T-helper 2 cell treated with Interferon-gamma antibody and Interleukin-4, amounts not matched to agents 5 μg/mL and 100 μg/mL, for 36 hours (primary cell): ENCODE results near the gene LYPD6.

Experiments
- DNase-seq: peaks from one replicate; pipeline ENCODE4 v3.0.0; 2021; ENCODE audit warnings: low spot score
- H3K27ac Mint-ChIP-seq: one replicate; pipeline ENCODE4 v1.8.0; 2021; ENCODE audit warnings: mild to moderate bottlenecking, mixed read lengths
- H3K27me3 Mint-ChIP-seq: one replicate; pipeline ENCODE4 v1.8.0; 2021; ENCODE audit warnings: low read depth, mixed read lengths
- H3K36me3 Mint-ChIP-seq: one replicate; pipeline ENCODE4 v1.8.0; 2021; ENCODE audit warnings: low read depth, mixed read lengths
- H3K4me1 Mint-ChIP-seq: one replicate; pipeline ENCODE4 v1.8.0; 2021; ENCODE audit warnings: low read depth, mixed read lengths
- H3K4me3 Mint-ChIP-seq: one replicate; pipeline ENCODE4 v1.8.0; 2022; ENCODE audit warnings: mild to moderate bottlenecking, moderate library complexity, mixed read lengths
- H3K9me3 Mint-ChIP-seq: one replicate; pipeline ENCODE4 v1.8.0; 2021; ENCODE audit warnings: mixed read lengths

The LYPD6 gene

GRCh38 chr2:149428783-149429182 lies 98.4 kb downstream of the LYPD6 start:
- H3K9me3 Mint-ChIP-seq: no peaks in the 10 kb centered on the region
- H3K4me3 Mint-ChIP-seq: no peak overlapping the region
- no peak for DNase-seq
- H3K36me3 Mint-ChIP-seq: no peaks in the 10 kb centered on the region
- H3K4me1 Mint-ChIP-seq: no peaks in the 10 kb centered on the region
- peaks cover 2% of the 10 kb centered on the region for H3K27me3 Mint-ChIP-seq
- H3K27ac Mint-ChIP-seq: no peak overlapping the region

DNA sequence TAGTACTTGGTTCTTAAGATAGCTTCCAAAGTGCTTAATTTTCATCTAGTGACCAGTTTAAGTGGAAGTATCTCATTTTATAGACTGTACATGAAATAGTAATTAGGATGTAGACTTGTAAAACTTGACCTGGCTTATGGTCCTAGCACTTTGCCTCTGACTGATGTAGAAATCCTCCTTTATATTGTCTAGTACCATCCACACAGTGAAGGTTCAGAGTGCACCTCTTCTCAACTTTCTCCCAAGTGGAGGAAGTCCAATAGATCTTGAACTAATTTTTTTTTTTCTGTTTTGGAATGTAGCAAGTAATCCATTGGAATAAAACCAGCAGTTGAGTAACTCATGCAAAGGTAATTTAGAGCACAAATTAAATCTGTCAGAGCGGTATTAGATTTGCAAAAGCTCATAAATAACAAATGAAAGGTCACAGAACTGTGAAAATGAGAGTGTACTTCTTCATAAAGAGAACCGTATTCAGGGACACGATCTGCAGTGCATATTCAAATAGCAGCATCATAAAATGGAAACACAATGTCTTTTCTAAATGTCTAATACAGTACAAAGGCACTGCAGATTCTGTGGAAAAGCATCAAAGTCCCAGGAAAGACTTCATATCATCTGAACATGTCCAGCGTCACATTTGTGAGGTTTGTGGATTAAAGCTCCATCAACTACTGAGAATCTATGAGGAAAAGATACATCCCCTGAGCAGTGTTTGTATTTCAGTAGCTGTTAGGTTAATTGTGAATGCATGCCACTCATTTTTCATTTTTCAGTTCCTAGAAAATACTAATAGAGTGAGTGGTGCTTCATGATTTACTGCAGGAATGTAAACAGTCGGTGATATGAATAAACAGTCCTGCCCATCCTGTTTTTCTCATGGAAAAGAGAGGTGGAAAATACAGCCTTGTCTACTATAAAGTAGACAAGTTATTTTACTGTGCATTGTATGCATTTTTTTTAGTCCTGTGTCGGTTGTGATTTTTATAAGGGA lies 100.7 kb downstream of the LYPD6 start:
- H3K4me1 Mint-ChIP-seq: no peaks in the 10 kb centered on the region
- no peaks in the 10 kb centered on the region for H3K9me3 Mint-ChIP-seq
- no peak for DNase-seq
- no peak overlapping the region for H3K4me3 Mint-ChIP-seq
- H3K36me3 Mint-ChIP-seq: no peaks in the 10 kb centered on the region
- H3K27ac Mint-ChIP-seq: no peak overlapping the region
- H3K27me3 Mint-ChIP-seq: peaks cover 2% of the 10 kb centered on the region

DNA sequence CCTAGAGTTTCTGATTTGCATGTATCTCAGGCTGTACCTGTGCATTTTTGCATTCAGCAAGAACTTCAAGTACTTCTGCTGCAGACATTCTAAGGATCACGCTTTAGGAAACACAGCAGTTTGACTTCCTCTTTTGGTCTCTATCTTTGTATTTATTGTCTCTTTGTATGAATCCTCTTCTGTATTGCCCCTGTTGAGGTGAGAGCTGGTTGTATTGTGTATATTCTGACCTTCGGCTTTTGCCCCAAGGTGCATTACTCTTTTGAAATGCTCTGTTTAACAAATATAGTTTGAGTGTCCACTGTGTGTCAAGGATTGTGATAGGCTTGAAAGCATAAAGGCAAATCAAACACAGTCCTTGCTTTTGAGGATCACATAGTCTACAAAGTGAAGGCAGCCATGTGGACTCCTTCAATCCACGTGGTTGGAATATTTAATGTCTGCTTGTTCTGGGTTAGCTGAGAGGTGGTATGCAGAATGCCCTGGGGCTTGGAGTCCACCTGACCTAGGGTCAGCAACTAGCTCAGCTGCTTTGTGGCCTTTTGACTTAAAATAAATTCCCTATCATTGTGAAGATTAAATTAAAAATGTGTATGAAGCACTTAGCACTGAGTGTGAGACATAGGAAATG lies 108.1 kb downstream of the LYPD6 start:
- peaks cover 6% of the 10 kb centered on the region for H3K27me3 Mint-ChIP-seq
- H3K27ac Mint-ChIP-seq: no peak overlapping the region
- no peaks in the 10 kb centered on the region for H3K4me1 Mint-ChIP-seq
- DNase-seq: no peak
- H3K9me3 Mint-ChIP-seq: no peaks in the 10 kb centered on the region
- no peak overlapping the region for H3K4me3 Mint-ChIP-seq
- no peaks in the 10 kb centered on the region for H3K36me3 Mint-ChIP-seq

DNA sequence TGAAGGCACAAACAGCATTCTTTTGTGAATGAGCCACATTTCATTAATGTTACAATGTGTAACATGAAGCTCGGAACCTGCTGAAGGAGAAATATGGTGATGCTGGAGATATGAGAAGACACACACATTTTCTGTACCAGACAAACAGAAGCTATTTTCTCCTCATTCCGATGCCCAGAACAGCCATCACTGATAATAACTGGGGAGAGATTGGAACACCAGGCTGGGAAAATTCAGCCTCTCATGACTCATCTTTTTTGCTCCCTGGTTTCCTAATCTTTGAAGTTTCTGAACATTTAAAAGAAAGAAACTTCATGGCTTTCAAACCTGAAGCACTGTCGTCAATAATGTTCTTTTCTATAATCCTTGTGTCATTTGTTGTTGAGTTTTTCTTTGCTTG lies 110.9 kb downstream of the LYPD6 start:
- Mint-ChIP-seq H3K27ac (no peak overlapping the region), H3K9me3 (no peaks in the 10 kb centered on the region), H3K36me3 (no peaks in the 10 kb centered on the region), H3K4me1 (no peaks in the 10 kb centered on the region), H3K4me3 (no peak overlapping the region), H3K27me3 (peaks cover 6% of the 10 kb centered on the region)
- DNase-seq: no peak

- Mint-ChIP-seq H3K27me3 (peaks cover 6% of the 10 kb centered on the region), H3K27ac (no peak overlapping the region), H3K4me3 (no peak overlapping the region), H3K4me1 (no peaks in the 10 kb centered on the region), H3K9me3 (no peaks in the 10 kb centered on the region), H3K36me3 (no peaks in the 10 kb centered on the region)
- DNase-seq: no peak
Measured at GRCh38 chr2:149442346-149442745, 112.0 kb downstream of the LYPD6 start.

- Mint-ChIP-seq H3K36me3 (no peaks in the 10 kb centered on the region), H3K4me1 (no peaks in the 10 kb centered on the region), H3K4me3 (no peak overlapping the region), H3K27me3 (peaks cover 3% of the 10 kb centered on the region), H3K9me3 (no peaks in the 10 kb centered on the region), H3K27ac (no peak overlapping the region)
- no peak for DNase-seq
Measured at GRCh38 chr2:149443150-149443549, 112.8 kb downstream of the LYPD6 start.

DNA sequence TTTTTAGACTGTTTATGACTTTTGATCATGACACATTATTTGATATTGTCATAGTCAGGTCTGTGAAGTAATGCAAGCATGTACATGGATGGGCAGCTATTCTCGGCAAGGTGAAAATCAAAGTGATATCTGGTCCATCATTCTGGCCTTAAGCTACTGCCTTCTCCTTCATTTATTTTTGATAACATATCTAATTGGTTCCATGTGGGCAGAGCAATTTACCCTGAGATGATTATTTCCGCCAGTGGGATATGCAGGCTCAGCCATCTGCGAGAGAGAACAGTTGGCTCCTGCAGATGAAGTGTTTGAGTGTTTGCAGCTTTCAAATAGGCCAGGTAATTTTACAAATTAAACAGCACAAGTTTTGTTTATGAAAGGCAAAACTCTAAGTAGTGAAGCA lies 116.4 kb downstream of the LYPD6 start:
- Mint-ChIP-seq H3K36me3 (no peaks in the 10 kb centered on the region), H3K4me1 (no peaks in the 10 kb centered on the region)

DNA sequence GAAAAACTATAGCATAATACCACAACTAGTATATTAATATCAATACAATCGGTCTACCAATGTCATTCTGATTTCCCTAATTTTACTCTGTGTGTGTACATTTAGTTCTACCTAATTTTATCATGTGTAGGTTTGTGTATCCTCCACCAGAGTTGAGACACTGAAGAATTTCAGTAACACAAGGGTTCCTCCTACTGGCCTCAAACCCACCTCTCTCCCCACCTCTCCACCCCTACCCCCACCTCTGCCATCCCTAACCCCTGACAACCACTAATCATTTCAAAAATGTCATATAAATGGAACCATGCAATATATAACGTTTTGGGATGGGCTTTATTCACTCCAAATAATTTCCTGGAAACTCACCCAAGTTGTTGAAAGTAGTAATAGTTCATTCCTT lies 117.9 kb downstream of the LYPD6 start:
- no peaks in the 10 kb centered on the region for H3K36me3 Mint-ChIP-seq
- H3K4me3 Mint-ChIP-seq: no peak overlapping the region
- H3K9me3 Mint-ChIP-seq: no peaks in the 10 kb centered on the region
- peaks cover 11% of the 10 kb centered on the region for H3K27me3 Mint-ChIP-seq
- H3K27ac Mint-ChIP-seq: no peak overlapping the region
- DNase-seq: no peak
- H3K4me1 Mint-ChIP-seq: no peaks in the 10 kb centered on the region

More for the DNA sequence above, 116.4 kb downstream of the LYPD6 start:
- H3K9me3 Mint-ChIP-seq: no peaks in the 10 kb centered on the region
- peaks cover 4% of the 10 kb centered on the region for H3K27me3 Mint-ChIP-seq
- no peak for DNase-seq
- no peak overlapping the region for H3K27ac Mint-ChIP-seq
- H3K4me3 Mint-ChIP-seq: no peak overlapping the region

DNA sequence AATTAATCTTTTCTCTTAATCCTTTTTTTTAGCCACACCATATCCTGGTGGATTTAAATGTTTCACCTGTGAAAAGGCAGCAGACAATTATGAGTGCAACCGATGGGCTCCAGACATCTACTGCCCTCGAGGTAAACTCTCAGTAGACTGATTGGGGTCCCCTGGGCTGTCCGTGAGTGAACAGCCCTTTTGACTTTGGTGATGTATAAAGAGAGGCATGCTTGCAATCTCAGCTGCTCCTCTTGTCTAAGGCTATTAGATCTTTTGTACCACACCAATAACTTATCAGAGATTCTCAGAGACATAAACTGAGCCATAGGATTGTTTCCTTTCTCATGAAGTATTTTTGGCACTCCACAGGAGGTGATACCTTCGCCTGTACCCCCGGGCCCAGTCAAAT lies 118.6 kb downstream of the LYPD6 start:
- Mint-ChIP-seq H3K4me3 (no peak overlapping the region), H3K36me3 (no peaks in the 10 kb centered on the region), H3K27me3 (peaks cover 11% of the 10 kb centered on the region), H3K4me1 (no peaks in the 10 kb centered on the region), H3K27ac (no peak overlapping the region), H3K9me3 (no peaks in the 10 kb centered on the region)
- no peak for DNase-seq

GRCh38 chr2:149451417-149452165 lies 121.2 kb downstream of the LYPD6 start:
- H3K9me3 Mint-ChIP-seq: no peaks in the 10 kb centered on the region
- H3K4me3 Mint-ChIP-seq: no peak overlapping the region
- no peak overlapping the region for H3K27ac Mint-ChIP-seq
- H3K4me1 Mint-ChIP-seq: no peaks in the 10 kb centered on the region
- no peaks in the 10 kb centered on the region for H3K36me3 Mint-ChIP-seq
- peaks cover 11% of the 10 kb centered on the region for H3K27me3 Mint-ChIP-seq
- DNase-seq: no peak

DNA sequence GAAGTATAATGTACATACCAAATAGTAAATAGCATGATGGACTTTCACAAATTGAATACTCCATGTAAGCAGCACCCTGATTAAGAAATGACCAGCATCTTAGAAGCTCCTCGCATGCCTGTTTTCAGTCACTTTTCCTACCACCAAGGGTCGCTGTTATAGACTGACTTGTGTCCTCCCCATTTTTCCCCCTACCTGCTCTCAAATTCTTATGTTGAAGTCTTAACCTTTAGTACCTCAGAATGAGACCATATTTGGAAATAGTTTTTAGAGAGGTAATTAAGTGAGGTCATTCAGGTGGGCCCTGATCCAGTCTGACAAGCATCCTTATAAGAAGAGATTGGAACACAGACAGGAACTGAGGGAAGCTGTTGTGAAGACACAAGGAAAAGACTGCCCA lies 125.9 kb downstream of the LYPD6 start:
- Mint-ChIP-seq H3K4me3 (no peak overlapping the region), H3K27me3 (peaks cover 8% of the 10 kb centered on the region), H3K4me1 (no peaks in the 10 kb centered on the region), H3K27ac (no peak overlapping the region), H3K9me3 (peaks cover 25% of the 10 kb centered on the region), H3K36me3 (no peaks in the 10 kb centered on the region)
- no peak for DNase-seq

DNA sequence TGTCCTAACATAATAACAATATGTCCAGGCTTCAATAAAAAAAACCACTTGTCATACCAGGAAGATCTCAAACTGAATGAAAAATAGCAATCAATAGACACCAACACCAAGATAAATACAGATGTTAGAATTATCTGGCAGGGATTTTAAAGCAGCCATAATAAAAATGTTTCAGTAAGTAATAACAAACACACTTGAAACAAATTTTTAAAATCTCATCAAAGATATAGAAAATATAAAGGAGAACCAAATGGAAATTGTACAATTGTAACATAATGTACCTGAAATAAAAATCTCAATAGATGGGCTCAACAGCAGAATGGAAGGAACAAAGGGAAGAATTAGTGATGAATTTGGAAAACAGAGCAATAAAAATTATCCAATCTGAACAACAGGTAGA lies 128.1 kb downstream of the LYPD6 start:
- no peak for DNase-seq
- Mint-ChIP-seq H3K27me3 (no peaks in the 10 kb centered on the region), H3K27ac (no peak overlapping the region), H3K9me3 (peaks cover 30% of the 10 kb centered on the region), H3K4me3 (no peak overlapping the region), H3K36me3 (no peaks in the 10 kb centered on the region), H3K4me1 (no peaks in the 10 kb centered on the region)

GRCh38 chr2:149463328-149464002 lies 133.1 kb downstream of the LYPD6 start:
- H3K36me3 Mint-ChIP-seq: no peaks in the 10 kb centered on the region
- peaks cover 23% of the 10 kb centered on the region for H3K9me3 Mint-ChIP-seq
- peaks cover 3% of the 10 kb centered on the region for H3K27me3 Mint-ChIP-seq
- H3K4me3 Mint-ChIP-seq: no peak overlapping the region
- DNase-seq: no peak
- no peaks in the 10 kb centered on the region for H3K4me1 Mint-ChIP-seq
- H3K27ac Mint-ChIP-seq: no peak overlapping the region
